GM13977 (cell line): ENCODE results near the gene CHADL.

ENCODE experiments used
- DNase-seq: peaks from one replicate; pipeline ENCODE4 v3.0.0; 2012; ENCODE audit warnings: low spot score
- in situ Hi-C: fragments of 300-500 bp; cut with MboI; formaldehyde crosslinking; loops from one replicate; pipeline ENCODE4 v1.12.0; 2022; ENCODE audit warnings: low sequenced_read_pairs, low pct_unique_long_range_greater_than_20kb, mixed read lengths, inconsistent platforms; ENCODE audit not compliant: unreplicated experiment
- TF ChIP-seq, protein P1 (sequence below): IDR thresholded peaks from 2 replicates; pipeline ENCODE4 v1.5.1; 2012; ENCODE audit warnings: mild to moderate bottlenecking, control low read depth; ENCODE audit not compliant: insufficient read depth; ENCODE audit errors: extremely low read depth, missing control alignments

CHADL gene

GRCh38 chr22:41206719-41207118 lies 34.0 kb downstream of the CHADL start:
- DNase-seq = no peak
- in situ Hi-C loops = no loop called here
- TF ChIP-seq, protein P1, sequence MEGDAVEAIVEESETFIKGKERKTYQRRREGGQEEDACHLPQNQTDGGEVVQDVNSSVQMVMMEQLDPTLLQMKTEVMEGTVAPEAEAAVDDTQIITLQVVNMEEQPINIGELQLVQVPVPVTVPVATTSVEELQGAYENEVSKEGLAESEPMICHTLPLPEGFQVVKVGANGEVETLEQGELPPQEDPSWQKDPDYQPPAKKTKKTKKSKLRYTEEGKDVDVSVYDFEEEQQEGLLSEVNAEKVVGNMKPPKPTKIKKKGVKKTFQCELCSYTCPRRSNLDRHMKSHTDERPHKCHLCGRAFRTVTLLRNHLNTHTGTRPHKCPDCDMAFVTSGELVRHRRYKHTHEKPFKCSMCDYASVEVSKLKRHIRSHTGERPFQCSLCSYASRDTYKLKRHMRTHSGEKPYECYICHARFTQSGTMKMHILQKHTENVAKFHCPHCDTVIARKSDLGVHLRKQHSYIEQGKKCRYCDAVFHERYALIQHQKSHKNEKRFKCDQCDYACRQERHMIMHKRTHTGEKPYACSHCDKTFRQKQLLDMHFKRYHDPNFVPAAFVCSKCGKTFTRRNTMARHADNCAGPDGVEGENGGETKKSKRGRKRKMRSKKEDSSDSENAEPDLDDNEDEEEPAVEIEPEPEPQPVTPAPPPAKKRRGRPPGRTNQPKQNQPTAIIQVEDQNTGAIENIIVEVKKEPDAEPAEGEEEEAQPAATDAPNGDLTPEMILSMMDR = no peak

GRCh38 chr22:41204992-41205900 lies 35.5 kb downstream of the CHADL start, which contains the start of gene L3MBTL2:
TSS of gene L3MBTL2 (plus strand) at chr22:41205312. CDS start at chr22:41205363, 51 bp downstream.
- TF ChIP-seq, protein P1 = no peak
- in situ Hi-C loops = no loop called here
- DNase-seq = peak; percentile 98

- TF ChIP-seq, protein P1 = no peak
- in situ Hi-C loops = no loop called here
- no peak for DNase-seq
Observed at GRCh38 chr22:41204066-41204465, 36.7 kb downstream of the CHADL start.

GRCh38 chr22:41203118-41203517 lies 37.6 kb downstream of the CHADL start:
- in situ Hi-C loops = no loop called here

DNA sequence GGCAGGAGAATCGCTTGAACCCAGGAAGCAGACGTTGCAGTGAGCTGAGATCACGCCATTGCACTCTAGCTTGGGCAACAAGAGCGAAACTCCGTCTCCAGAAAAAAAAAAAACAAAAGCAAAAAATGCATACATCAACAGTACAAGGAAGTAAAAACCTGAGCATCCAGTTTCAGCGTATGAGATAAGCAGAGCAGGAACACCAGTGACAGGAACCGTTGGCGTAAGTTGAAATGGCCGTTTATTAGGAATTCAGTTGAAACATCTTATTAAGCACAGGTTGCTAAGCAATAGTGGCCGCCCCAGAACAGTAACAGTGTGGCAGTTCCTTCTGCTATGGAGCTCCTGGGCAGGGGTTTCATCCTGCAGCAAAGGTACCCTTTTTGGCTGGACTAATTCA lies 39.6 kb downstream of the CHADL start:
- TF ChIP-seq, protein P1 = no peak
- in situ Hi-C loops = no loop called here
- no peak for DNase-seq

More at GRCh38 chr22:41203118-41203517, 37.6 kb downstream of the CHADL start:
- TF ChIP-seq, protein P1 = no peak
- DNase-seq = no peak

DNA sequence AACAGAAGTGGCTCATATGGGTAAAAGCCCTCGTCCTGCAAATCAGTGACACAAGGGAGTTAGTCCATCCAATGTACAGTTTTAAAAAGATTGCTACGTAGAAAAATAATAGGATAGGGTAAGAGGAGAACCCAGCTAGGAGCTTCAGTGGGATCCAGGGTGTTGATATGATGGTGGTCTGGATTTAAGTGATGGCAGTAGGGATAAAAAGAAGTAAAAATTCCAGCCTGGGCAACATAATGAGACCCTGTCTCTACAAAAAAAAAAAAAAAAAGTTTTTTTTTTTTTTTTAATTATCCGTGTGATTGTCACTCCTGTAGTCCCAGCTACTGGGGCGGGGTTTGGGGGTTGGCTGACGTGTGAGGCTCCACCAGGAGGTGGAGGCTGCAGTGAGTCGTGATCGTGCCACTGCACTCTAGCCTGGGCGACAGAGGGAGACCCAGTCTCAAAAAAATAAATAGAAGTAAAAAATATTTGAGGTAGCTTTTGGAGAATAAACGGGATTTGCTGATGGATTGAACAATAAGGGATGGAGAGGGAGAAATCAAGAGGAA lies 42.6 kb downstream of the CHADL start:
- DNase-seq = no peak
- in situ Hi-C loops = no loop called here
- TF ChIP-seq, protein P1 = no peak
